GM10266 (cell line): Measurements from ENCODE around the gene BTAF1.
"Not testable (repeated sequence)": the region's sequence is repeated elsewhere in the genome, so short reads cannot be mapped to it uniquely, and the experiment has no call there.

Experiments used
- DNase-seq: peaks from one replicate; pipeline ENCODE4 v3.0.0; 2012; ENCODE audit errors: extremely low spot score
- TF ChIP-seq, protein P1 (sequence below): IDR thresholded peaks from 2 replicates; pipeline ENCODE4 v1.5.1; 2012; ENCODE audit warnings: mild to moderate bottlenecking, low read depth; ENCODE audit not compliant: control insufficient read depth, insufficient read depth; ENCODE audit errors: missing control alignments

Gene BTAF1

DNA sequence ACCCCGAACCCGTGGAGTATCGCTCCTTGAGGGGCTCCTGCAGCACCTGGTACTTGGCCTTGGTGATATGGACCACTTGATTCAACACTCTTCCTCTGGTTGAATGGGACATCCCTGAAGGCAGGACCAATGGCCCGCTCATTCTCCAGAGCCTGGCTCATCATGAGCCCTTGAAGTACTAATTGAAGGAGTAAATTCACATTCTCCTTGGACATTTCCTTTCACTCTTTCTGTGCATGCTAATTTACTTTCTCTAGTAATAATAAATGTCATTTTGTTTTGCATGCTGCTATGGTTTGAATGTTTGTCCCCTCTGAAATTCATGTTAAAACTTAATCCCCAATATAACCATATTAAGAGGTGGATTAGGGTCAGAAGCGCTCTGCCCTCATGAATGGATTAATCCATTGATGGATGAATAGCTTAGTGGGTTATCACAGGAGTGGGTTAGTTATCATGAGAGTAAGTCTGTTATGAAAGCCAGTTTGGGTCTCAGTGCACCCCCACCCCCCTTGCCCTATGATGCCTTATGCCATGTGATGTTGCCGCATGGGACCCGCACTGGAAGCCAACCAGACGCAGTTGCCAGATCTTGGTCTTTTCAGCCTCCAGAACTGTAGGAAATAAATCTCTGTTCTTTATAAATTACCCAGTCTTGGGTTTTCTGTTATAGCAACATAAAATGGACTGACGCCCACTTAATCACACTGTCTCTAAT is 38.0 kb upstream of the BTAF1 start:
- TF ChIP-seq, protein P1, sequence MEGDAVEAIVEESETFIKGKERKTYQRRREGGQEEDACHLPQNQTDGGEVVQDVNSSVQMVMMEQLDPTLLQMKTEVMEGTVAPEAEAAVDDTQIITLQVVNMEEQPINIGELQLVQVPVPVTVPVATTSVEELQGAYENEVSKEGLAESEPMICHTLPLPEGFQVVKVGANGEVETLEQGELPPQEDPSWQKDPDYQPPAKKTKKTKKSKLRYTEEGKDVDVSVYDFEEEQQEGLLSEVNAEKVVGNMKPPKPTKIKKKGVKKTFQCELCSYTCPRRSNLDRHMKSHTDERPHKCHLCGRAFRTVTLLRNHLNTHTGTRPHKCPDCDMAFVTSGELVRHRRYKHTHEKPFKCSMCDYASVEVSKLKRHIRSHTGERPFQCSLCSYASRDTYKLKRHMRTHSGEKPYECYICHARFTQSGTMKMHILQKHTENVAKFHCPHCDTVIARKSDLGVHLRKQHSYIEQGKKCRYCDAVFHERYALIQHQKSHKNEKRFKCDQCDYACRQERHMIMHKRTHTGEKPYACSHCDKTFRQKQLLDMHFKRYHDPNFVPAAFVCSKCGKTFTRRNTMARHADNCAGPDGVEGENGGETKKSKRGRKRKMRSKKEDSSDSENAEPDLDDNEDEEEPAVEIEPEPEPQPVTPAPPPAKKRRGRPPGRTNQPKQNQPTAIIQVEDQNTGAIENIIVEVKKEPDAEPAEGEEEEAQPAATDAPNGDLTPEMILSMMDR, result no peak
- DNase-seq, result no peak

DNA sequence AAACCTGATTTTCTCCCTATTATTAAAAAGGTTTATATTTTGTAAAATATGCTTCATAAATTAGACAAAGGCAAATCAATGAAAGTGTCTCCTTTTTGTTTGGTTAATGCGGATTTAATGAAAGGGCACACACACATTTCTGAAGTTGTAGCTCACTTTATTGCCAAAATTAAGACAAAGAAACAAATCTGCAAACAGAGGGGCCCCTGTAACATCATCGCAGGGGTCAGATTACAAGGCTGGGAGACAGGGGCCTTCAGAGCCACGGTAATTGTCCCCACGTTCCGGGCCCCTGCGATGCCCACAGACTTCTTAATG is 36.7 kb upstream of the BTAF1 start:
- DNase-seq, result no peak
- TF ChIP-seq, protein P1, result no peak

DNA sequence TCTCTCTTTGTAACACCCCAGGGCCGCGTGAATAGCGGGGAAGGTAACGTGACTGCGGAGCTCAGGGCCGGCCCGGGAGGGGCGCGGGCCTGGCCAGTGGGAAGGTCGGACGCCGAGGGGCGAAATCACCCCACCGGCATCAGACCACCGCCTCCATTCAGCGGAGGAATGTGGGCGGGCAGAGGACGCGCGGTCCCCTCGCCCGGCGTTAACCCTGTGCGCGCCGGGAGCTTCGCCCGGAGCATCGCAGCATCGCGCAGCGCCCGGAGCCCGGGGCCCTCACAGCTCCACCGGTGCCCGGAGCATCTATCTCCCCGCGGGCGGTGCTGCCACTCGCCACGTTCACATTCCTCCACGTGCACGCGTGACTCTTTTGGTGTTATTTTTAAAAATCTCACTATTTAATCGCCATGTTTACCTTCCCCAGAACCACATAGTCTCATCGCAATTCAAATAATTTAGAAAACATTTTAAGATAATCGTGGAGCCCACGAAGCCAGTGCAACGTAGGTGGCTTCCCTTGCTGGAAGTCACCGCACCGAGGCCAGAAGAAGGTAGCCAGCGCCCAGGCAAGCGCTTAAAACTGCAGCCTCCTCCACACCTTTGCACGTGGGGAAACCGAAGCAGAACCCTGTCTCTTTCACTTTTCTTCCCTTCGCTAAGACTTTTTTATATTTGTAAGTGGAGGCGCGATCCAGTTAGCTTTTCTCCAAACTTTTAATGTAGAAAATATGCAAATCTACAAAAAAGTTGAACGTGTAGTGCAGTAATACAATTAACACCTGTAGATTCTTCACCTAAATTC is 36.1 kb upstream of the BTAF1 start:
- peak; percentile 50 for DNase-seq
- TF ChIP-seq, protein P1, result no peak

DNA sequence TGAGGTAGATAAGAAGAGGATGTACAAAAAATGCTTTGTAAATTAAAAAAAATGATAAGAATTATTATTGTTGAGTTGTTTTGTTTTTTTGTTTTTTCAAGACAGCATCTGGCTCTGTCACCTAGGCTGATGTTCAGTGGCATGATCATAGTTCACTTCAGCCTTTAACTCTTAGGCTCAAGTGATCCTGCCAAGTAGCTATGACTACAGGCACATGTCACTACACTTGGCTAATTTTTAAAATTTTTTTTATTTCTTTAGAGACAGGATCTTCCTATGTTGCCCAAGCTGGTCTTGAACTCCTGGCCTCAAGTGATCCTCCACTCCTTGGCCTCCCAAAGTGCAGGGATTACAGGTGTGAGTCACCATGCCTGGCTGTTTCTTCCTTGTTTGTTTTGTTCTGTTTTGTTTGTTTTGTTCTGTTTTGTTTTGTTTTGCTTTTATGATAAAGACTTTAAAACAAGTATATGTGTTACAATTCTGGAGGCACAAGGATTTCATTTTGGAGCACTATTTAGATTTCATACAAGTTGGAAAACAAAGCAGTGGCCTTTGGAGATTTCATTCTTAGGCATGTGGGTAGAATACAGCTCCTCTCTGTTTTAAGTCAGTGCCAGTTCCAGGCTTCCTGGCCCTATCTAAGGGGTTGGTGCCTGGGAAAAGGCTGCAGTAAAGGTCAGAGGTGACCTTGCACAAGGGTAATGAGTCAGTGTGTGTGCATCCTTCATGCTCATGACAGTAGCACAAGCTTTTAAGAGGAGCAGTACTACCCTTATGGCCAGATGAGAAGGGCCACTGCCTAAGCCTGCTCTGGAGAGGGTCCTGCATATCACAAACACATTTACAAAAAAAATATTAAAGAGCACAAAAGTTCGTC is 32.2 kb upstream of the BTAF1 start:
- DNase-seq, result no peak
- TF ChIP-seq, protein P1, result no peak

DNA sequence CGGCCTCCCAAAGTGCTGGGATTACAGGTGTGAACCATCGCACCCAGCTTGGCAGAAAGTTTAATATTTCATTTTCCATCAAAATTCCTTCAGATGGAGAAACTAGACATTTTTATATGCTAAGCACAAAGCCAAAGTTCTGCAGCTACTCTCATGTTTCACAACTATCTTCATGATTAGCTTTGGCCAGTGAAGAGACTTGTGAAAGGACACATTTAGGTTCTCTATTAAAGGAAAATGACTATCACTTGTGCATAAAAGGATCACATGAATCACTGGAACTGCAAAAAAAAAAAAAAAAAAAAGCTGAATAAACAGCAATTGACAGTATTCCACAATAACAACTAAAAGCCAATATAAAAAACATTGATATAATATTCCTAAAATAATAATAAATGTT is 30.5 kb upstream of the BTAF1 start:
- TF ChIP-seq, protein P1, result no peak
- DNase-seq, result no peak

DNA sequence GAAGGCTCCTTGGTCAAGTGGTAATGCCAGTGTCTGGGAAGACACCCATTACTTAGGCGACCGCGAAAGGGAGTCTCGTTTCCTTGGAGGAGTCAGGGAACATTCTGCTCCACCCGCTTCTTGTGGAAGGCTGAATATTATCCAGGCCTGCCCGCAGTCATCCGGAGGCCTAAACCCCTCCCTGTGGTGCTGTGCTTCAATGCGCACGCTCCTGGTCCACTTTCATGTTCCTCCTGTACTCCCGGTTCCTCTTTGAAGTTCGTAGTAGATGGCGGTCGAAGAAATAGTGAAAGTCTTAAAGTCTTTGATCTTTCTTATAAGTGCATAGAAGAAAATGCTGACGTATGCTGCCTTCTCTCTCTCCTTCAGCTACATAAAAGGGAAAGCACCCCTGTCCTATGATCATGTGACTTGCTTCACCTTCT is 29.3 kb upstream of the BTAF1 start:
- DNase-seq, result not testable (repeated sequence)

DNA sequence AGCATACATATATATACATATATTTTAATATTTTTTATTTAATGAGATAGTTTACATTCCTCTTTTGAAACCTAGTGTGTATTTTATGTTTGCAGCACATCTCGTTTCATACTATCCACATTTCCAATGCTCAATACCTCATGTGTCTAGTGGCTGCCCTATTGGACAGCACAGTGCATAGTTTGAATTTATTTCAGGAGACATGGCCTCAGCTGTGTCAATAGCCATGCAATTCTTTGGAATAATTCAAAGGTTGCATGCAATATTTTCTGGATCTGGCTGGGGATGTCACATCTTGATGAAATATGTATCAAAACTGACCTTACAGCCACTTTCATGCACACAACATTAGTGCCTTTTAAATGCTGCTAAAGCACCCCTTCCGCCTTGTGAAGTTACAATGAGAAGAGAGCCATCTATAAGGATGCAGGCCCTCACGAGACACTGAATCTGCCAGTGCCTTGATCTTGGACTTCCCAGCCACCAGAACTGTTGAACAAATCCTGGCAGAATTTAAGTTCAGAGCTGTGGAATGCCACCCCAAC is 27.3 kb upstream of the BTAF1 start:
- TF ChIP-seq, protein P1, result no peak
- DNase-seq, result no peak
